GM06990 (cell line): ENCODE results near the gene FEM1A.

Experiments used
- DNase-seq: peaks from one replicate; pipeline ENCODE4 v3.0.0-alpha.2; 2011; ENCODE audit not compliant: insufficient read length; ENCODE audit errors: extremely low read depth
- H3K27me3 ChIP-seq: replicated peaks from 2 replicates; pipeline ENCODE4 v1.6.0; 2011; ENCODE audit warnings: low read length; ENCODE audit not compliant: control insufficient read depth, insufficient read depth
- H3K36me3 ChIP-seq: 2 replicates; pipeline ENCODE4 v1.5.1; 2011; ENCODE audit warnings: low read length; ENCODE audit not compliant: control insufficient read depth, insufficient read depth
- H3K4me3 ChIP-seq: replicated peaks from 2 replicates; pipeline ENCODE4 v1.5.1; 2011; ENCODE audit warnings: low read depth, mild to moderate bottlenecking, control low read depth, low read length
- CTCF ChIP-seq: IDR thresholded peaks from 2 replicates; pipeline ENCODE4 v1.5.1; 2011; ENCODE audit warnings: low read length, control low read depth, mild to moderate bottlenecking, inconsistent platforms; ENCODE audit not compliant: insufficient read depth, poor library complexity, severe bottlenecking

FEM1A gene

GRCh38 chr19:4758659-4759058 lies 32.9 kb upstream of the FEM1A start:
- TF ChIP-seq CTCF, result no peak
- Histone ChIP-seq H3K4me3 (no peak overlapping the region), H3K27me3 (no peaks in the 10 kb centered on the region; the same call in 1 of the 2 replicates), H3K36me3 (no peaks in the 10 kb centered on the region)
- no peak for DNase-seq

GRCh38 chr19:4759388-4760284 lies 31.9 kb upstream of the FEM1A start:
- H3K4me3 ChIP-seq, result peak overlapping the region; percentile 50
- no peaks in the 10 kb centered on the region; the same call in 1 of the 2 replicates for H3K27me3 ChIP-seq
- TF ChIP-seq CTCF, result no peak
- H3K36me3 ChIP-seq, result no peaks in the 10 kb centered on the region
- peak; percentile 90 for DNase-seq

DNA sequence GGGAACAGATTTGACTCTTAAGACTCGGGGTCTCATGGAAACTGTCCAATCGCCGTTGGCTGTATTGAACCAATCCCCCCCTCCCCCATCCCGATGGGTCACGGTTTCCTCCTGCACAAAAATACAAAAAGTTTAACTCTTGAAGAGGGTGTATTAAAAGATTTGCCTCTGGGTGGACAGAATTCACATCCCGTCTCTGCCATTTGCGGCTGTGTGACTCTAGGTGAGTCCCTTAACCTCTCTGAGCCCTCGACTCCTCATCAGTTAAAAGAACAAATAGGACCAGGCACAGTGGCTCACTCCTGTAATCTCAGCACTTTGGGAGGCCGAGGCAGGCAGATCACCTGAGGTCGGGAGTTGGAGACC lies 31.3 kb upstream of the FEM1A start:
- no peak for TF ChIP-seq CTCF
- Histone ChIP-seq H3K36me3 (no peaks in the 10 kb centered on the region), H3K27me3 (no peaks in the 10 kb centered on the region; the same call in 1 of the 2 replicates), H3K4me3 (peak overlapping the region; percentile 50)
- no peak for DNase-seq

- no peak for DNase-seq
- no peak for TF ChIP-seq CTCF
- H3K36me3 ChIP-seq, result no peaks in the 10 kb centered on the region
- H3K4me3 ChIP-seq, result no peak overlapping the region
- H3K27me3 ChIP-seq, result no peaks in the 10 kb centered on the region; the same call in 1 of the 2 replicates
Observed at GRCh38 chr19:4763021-4763420, 28.5 kb upstream of the FEM1A start.

DNA sequence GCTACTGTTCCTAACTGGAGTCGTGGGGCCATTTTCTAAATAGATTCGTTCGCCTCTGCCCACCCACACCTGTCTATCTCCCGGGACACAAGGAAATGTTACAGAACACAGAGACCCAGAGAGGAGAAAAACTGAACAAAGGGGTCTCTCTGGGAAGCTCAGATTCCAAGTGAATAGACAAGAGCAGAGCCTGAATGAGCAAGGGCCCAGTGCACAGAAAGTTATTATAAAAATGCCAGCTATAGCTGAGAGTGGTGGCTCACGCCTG lies 27.2 kb upstream of the FEM1A start:
- TF ChIP-seq CTCF, result no peak
- no peak for DNase-seq
- no peak overlapping the region for H3K4me3 ChIP-seq

More for the DNA sequence above, 27.2 kb upstream of the FEM1A start:
- Histone ChIP-seq H3K27me3 (no peaks in the 10 kb centered on the region; the same call in 1 of the 2 replicates), H3K36me3 (no peaks in the 10 kb centered on the region)
